Left ventricle myocardium superior (tissue), 1 donor: Measurements from ENCODE around the gene GPR21. TPM values are rescaled to one million over a fixed set of nuclear protein-coding genes. Genes with fewer than 3 reads are reported as not detected.

Source experiments
- ATAC-seq: fragments of 200-7000 bp; cut with Tn5 transposase; one replicate; pipeline ENCODE4 v1.9.1; 2020; ENCODE audit warnings: mild to moderate bottlenecking, moderate library complexity
- DNase-seq: peaks from one replicate; pipeline ENCODE4 v3.0.0-alpha.2; 2020
- intact Hi-C: fragments of 100-400 bp; cut with micrococcal nuclease; formaldehyde crosslinking; loops from one replicate; pipeline ENCODE4 v1.11.0; 2022
- long read RNA-seq: library from polyadenylated mRNA; unstranded; transcript quantifications from one replicate; pipeline ENCODE4 v2.0.0, GENCODE V29; 2021
- total RNA-seq: library from RNA; stranded (reverse); fragmentation: NEBNext Ultra II Directional; extraction: Animal tissue kit (Norgen Biotek cat#: 25700); gene quantifications from one replicate; pipeline ENCODE4 v1.2.1, GENCODE V29; 2021
- donor health status: DM: no; HTN: yes; CAD: no; lungs with severe emphysema.

GPR21 gene, protein sequence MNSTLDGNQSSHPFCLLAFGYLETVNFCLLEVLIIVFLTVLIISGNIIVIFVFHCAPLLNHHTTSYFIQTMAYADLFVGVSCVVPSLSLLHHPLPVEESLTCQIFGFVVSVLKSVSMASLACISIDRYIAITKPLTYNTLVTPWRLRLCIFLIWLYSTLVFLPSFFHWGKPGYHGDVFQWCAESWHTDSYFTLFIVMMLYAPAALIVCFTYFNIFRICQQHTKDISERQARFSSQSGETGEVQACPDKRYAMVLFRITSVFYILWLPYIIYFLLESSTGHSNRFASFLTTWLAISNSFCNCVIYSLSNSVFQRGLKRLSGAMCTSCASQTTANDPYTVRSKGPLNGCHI
- 0.72 TPM for total RNA-seq
- long read RNA-seq: 0 reads

DNA sequence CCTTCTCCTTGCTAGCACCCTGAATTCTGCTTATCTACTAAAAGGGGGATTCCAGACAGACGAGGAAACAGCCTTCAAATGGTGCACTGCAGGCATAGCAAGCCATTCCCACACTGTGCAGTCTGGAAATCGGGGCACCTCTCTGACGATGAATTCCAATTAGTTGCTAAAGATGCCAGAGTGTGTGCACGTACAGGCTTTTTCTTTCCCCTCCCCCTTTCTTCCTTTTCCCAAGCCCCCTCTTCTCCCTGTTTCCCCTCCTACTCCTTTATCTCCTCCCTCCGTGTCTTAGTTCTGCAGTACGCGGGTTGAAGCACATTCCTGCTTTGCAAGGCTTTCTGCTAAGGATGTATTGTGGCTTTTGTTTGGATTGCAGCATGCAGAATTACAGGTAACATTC is at the start of gene GPR21:
Gene GPR21, plus strand, starts transcription at position 316 of the 400 bp plus-strand sequence. CDS start 900 bp downstream, outside the sequence.
- intact Hi-C loops: no loop called here
- ATAC-seq (peak; percentile 21), DNase-seq (no peak)

DNA sequence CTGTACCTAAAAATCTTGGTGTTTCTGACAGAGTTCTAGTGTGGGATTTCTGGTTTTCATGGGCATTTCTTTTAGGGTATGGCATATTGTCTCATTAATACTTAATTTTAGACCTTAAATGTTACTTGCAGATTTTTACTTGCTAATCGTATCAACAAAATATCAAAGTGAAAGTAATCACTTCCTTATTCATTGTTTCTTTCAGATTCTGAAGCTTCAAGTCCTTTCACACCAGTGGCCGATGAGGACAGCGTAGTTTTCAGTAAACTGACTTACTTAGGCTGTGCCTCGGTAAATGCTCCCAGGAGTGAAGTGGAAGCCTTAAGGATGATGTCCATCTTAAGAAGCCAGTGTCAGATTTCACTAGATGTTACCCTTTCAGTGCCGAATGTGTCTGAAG is 47.5 kb upstream of the GPR21 start:
- intact Hi-C loops: no loop called here
- DNase-seq (no peak), ATAC-seq (no peak)

DNA sequence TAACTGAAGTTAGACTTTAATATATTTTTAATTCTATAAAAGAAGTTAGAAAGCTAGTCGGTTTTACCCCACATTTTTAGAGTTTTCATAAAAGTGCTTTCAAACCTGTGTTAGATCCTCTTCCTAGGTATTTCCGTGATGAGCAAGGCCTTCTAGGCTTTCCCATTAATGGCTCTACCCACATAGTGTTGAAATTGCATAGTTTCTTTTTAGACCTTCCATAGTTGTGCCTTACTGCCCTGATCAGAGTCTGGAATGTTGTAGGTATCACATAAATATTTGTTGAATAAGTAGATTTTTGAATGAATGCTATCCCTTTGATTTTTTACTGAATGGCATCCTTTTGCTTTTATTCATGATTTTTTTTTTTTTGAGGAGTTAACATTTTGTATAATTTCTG is 45.3 kb upstream of the GPR21 start:
- DNase-seq (no peak), ATAC-seq (no peak)
- intact Hi-C loops: no loop called here

DNA sequence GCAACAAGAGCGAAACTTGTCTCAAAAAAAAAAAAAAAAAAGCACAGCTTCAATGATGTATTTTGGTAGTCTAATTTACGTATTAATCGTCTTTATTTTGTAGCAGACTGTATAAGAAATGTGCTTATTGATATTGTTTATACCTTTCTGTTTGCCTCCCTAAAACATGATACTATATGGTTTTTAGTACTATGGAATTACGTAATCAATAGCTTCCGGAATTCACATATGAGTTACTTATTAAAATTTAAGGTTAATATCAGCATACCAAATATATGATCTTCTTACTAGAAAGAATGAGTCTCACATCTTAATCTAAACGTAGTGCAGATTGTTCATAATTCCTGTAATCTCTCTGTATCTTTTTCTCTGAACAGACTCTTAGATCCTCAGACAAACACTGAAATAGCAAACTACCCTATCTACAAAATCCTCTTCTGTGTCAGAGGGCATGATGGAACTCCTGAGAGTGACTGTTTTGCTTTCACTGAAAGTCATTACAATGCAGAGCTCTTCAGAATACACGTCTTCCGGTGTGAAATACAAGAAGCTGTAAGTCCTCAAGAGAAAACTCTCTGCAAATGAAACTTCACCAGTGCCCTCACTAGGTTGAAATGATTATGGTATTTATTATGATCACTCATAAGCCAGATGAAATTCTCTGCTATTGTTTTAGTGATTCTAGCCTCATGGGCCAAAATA is 44.4 kb upstream of the GPR21 start:
- no peak for DNase-seq
- no peak for ATAC-seq
- intact Hi-C loops: no loop called here

DNA sequence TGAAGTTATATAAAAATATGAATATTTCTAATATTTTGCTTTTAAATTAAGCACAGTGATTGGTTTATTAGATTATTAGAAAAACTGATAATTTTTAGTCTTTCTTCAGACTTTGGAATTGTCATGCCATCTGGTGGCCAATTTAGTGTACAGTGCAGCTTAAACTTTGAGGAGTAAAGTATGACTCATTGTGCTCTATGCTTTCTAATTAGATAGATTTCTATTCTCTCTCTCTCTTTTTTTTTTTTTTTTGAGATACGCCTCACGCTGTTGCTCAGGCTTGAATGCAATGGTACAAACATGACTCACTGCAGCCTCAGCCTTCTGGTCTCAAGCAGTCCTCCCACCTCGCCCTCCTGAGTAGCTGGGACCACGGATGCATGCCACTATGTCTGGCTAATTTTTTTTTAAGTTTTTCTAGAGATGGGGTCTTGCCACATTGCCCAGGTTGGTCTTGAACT is 42.1 kb upstream of the GPR21 start:
- peak; percentile 41 for ATAC-seq
- intact Hi-C loops: no loop called here
- DNase-seq: no peak

DNA sequence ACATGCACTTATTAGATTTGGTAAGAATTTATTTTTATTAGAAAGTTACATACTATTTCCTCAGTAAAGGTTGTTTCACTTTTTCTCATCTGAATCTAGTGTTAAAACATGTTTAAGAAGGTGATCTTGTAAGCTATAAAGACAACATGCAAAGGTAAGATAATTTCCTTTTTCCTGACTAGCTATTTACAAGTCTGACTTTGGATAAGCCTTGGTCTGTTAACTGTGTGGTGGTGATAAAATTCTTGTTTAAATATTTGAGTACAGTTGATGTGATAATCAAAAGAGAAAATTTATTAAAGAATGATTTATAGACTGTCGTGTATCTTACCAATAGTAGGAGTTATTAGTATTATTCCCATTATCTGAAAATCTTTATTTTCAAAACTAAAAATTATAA is 36.9 kb upstream of the GPR21 start:
- DNase-seq: no peak
- intact Hi-C loops: no loop called here
- no peak for ATAC-seq

DNA sequence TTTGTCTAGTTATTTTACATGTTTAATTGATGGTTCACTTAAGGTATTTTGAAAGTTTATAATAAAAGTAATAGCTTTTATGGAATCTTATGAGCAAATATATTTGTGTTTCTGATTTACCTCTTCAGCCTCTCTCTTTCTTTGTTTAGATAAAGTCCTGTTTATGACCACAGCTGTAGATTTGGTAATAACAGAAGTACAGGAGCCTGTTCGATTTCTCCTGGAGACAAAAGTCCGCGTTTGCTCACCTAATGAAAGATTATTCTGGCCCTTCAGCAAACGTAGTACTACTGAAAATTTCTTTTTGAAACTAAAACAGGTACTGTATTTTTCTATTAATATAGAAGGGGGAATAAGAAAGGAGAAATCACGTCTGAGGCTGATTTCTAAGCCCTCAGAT is 35.0 kb upstream of the GPR21 start:
- intact Hi-C loops: no loop called here
- DNase-seq (no peak), ATAC-seq (no peak)

DNA sequence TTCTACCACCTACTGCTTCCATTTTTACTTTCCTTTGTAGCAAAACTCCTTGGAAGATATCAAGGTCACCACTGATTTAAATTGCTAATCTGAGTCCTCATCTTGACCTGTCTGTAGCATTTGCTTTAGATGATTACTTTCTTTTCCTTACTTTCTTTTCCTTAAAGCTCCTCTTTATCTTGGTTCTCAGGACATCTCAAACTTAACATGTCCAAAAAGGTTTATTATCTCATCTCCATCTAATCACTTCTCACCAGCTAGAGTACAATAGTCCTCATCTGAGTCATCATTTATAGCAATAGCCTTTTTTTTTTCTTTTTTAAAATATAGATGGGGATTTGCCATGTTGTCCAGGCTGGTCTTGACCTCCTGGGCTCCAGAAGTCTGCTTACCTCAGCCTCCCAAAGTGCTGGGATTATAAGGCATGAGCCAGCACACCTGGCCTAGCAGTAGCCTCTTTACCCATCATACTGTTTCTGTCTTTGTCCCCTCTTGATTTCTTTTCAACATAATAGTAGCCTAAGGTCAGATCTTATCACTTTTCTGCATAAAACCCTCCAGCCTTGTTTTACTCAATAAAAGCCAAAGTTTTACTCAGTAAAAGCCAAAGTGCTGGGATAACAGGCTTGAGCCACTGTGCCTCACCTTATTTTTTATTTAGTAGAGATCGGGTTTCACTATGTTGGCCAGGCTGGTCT is 32.9 kb upstream of the GPR21 start:
- intact Hi-C loops: no loop called here
- DNase-seq (no peak), ATAC-seq (no peak)

DNA sequence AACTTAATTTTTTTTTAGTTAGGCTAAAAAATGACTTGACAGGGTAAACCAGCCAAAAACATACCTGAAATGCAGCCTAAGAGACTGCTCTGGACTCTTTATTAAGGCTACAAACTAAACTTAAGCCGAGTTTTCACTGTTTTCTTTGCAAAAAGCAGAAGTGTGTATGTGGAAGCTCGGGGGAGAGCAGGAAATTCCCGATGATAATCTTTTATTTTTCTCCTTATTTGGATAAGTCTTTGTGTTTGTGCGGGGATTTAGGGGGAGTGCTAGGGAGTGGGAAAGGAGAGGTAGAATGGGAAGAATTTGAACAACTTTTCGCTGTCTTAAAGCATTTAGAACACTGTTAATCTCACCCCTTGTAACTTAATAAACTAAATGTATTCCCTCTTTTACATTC is 30.7 kb upstream of the GPR21 start:
- intact Hi-C loops: no loop called here
- ATAC-seq (no peak), DNase-seq (no peak)

DNA sequence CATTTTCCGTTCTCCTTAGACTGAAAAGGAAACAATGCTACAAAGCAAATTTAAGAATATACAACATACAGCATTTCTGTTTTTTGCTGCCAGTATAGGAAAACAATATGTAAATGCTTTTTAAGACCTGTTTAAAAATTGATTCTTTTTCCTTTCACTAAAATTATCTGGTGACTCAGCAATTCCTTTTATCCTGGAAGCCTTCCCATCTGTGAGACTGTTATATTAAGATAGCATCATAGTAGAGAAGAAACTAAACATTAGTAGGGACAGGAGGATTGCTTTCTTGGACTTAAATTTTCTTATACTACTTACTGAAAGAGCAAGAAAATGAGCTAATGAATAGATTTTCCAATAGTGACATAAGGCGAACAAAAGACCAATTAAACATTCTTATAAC is 30.0 kb upstream of the GPR21 start:
- no peak for ATAC-seq
- no peak for DNase-seq
- intact Hi-C loops: no loop called here

DNA sequence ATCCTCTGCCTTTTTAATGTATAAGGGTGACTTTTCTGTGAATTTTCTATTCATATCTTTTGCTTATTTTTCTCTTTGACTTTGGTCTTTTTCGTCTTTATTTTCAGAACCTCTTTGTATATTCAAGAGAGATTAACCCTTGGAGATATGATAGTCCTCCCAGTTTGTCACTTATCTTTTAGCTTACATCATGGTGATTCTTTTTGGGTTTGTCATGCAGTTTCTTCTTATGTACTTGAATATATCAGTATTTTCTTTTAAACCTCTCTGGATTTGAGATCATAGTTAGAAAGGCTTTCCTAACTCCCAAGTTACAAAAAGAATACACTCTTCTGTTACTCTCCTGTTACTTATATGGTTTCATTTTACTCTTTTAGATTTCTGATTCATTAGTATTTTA is 27.5 kb upstream of the GPR21 start:
- ATAC-seq (no peak), DNase-seq (no peak)
- intact Hi-C loops: no loop called here

DNA sequence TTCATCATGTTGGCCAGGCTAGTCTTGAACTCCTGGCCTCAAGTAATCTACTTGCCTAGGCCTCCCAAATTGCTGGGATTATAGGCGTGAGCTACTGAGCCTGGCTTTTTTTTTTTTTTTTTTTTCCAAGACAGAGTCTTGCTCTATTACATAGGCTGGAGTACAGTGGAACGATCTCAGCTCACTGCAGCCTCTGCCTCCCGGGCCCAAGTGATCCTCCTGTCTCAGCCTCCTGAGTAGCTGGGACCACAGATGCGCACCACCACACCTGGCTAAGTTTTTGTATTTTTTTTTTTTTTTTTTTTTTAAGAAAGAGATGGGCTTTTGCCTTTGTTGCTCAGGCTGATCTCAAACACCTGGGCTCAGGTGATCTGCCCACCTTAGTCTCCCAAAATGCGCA is 26.2 kb upstream of the GPR21 start:
- DNase-seq (no peak), ATAC-seq (no peak)
- intact Hi-C loops: no loop called here

DNA sequence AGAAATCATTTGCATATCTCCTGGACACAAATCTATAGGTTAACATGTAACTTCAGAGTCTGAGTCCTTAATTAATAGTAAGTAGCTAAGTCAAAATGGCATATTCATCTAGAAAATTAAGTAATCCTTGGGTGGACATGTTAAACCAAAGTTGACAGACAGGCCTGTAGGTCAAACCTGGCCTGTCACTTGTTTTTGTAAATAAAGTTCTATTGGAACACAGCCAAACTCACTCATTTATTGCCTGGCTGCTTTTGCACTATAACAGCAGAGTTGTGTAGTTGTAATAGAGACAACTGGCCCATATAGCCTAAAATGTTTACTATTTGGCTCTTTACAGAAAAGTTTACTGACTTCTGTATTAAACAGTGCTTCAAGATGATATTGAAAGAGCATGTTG is 24.6 kb upstream of the GPR21 start:
- DNase-seq: no peak
- no peak for ATAC-seq
- intact Hi-C loops: no loop called here

DNA sequence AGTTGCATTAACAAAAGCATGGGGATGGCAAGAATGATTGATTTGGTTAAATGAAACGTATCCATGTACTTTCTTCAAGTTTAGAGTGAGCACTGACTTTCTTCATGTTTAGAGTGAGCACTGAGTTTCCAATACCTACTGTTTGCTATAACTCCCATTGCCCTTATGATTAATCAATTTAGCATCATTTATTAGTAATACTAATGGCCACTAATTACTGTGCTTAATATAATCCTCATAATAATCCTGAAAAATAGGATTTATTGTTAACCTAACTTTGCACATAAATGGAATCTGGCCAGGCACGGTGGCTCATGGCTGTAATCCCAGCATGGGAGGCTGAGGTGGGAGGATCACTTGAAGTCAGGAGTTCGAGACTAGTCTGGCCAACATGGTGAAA is 22.1 kb upstream of the GPR21 start:
- intact Hi-C loops: no loop called here
- ATAC-seq (no peak), DNase-seq (no peak)

DNA sequence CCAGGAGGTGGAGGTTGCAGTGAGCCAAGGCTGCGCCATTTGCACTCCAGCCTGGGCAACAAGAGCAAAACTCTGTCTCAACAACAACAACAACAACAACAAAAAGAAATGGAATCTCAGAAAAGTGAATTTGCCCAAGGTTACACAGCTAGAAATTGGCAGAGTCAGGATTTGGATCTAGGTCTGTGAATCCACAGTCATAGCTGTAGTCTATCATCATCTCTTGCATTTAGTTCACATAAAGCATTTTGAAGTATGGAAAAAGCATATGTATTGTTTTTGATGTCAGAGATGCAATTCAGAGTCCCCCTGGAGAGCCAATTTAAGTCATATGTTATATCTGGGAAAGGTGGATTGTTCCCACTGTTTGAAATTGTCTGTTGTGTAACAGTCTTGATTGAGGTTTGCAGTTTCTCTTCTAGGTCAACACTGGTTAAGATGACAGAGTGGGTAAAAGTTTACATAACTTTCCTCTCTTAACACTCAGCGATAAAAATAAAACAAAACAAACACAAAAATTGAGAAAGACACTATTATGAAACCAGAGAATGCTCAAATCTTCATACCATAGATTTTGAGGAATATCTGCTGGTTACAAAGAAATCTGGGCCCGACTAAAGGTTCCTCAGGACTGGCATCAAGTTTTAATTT is 21.5 kb upstream of the GPR21 start:
- intact Hi-C loops: no loop called here
- no peak for DNase-seq
- ATAC-seq: no peak

DNA sequence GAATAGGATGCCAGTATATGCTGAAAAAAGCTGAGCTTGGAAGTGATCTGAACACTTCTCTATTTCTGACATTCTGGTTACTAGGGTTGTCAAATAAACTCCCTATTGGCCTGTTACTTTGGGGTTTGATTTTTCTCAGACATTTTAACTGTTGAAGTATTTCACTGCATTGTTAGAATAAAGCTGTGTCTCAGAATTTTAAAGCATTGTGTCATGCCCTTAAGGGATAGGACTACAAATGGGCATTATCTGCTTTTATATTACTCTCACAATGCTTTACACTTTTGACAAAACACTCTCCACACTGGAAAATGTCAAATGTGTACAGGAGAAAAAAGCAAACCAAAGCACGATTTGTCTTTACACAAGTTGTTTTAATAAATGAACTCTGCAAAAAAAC is 16.8 kb upstream of the GPR21 start:
- intact Hi-C loops: no loop called here

DNA sequence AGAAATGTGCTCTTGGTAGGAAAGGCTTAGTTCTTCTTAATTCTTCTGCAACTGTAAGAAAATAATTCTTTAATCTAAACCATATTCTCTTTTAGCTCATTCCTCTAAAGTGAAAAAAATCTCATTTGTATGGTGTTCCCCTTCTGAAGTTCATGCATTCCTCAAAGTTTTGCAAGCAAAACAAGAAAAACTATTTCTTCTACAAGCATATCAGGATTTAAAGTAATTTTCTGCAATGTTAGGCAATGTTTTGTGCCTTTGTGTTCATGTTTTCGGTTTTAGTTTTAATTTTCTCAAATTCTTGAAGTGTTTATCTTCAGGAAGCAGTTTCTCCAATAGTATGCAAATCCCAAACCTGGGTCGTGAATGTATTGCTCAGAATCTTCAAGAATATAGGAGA is 12.7 kb upstream of the GPR21 start:
- no peak for ATAC-seq
- intact Hi-C loops: no loop called here
- DNase-seq: no peak

More for the DNA sequence above, 16.8 kb upstream of the GPR21 start:
- no peak for ATAC-seq
- no peak for DNase-seq

DNA sequence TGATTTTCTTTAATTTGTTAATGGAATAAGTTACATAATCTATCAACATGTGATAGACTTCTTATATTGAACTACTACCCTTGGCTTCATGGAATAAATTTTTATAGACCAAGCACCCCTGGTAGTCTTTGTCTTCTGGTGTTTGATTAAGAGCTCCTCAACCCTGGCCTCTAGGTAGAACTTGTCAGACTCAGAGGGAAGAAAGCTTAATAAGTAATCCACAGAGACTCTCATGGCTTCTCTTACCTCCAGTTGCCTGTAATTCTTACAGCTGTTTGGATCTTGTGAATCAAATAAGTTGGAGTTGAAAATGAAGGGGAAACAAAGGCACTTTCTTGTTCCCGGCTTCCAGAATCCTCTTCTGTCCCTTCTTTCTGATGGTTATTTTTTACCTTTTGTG is 7.0 kb upstream of the GPR21 start:
- DNase-seq (no peak), ATAC-seq (no peak)
- intact Hi-C loops: no loop called here

DNA sequence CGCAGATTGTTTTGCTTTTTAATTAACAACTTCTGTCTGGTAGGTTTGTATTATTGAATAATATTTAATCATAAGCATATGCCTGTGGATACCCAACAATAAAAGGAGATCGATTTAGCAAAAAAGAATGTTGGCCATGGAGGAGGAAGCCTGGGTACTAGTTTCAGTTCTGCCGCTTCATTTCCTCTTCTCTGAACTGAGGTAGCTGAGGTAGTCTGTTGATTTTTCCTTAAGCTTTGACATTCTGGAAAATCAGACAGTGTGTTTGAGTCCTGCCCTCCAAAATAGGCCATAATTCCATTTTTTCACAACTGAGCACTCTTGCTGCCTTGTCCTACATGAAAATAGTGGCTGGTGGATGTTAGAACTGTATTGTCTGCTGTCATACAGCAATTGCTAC is 6.0 kb upstream of the GPR21 start:
- ATAC-seq (no peak), DNase-seq (no peak)
- intact Hi-C loops: no loop called here

DNA sequence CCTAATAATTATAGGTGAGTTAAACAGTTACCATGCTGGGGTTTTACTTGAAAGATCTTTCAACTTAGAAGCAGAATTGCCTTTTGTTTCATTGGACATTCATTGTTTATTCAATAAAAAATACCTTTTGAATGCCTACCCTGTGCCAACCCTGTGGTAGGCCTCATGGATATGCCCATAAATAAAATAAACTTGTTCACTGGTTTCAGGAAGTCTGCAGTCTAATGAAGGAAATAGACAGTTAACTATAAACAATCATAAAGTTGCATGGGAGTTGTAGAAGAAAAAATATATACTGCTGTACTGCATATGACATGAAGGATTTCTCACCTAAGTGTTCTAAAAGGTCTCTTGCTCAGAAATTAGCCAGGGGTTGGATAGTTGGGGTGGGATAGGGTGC is 5.3 kb upstream of the GPR21 start:
- intact Hi-C loops: no loop called here
- no peak for ATAC-seq
- no peak for DNase-seq
